AG08396 (cell line): ENCODE data around the gene ACOXL.

ENCODE experiments used
- DNase-seq: peaks from one replicate; pipeline ENCODE4 v3.0.0; 2012; ENCODE audit warnings: low spot score, mixed read lengths

The ACOXL gene

GRCh38 chr2:111135910-111136297 is 403.5 kb downstream of the ACOXL start:
- DNase-seq = peak; percentile 49

GRCh38 chr2:111138839-111139238 is 406.5 kb downstream of the ACOXL start:
- no peak for DNase-seq

DNA sequence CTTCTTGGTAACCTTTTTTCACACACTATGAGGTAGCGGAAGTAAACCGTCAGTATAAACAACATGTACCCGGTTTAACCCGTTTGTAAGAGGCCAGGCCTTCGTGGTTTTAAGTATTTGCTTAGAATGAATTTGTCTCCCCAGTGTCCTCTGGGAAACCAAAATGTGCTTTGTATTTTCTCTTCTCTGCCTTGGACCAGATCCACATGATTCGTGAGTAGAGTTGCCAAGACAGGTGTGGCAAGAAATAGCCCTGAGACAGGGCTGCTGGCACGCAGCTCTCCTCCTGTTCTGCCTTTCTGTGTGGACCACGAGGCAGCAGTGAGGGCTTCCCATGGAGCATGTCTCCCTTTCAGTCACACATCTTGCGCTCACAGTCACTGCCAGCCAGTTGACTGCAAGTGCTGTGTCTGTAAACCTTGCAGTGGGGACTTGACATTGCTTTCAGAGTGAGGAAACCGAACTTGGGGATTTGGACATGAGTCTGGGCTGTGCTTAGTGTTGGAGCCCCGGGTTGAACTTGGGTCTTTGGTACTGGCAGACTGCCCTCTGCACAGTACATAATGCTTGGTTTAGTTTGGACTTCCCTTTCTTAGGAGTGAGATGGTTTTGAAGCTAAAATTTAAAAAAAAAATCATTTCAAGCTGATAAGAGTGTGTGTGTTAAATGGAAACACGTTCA is 407.4 kb downstream of the ACOXL start:
- DNase-seq = no peak

GRCh38 chr2:111140815-111141214 is 408.4 kb downstream of the ACOXL start:
- DNase-seq = no peak

DNA sequence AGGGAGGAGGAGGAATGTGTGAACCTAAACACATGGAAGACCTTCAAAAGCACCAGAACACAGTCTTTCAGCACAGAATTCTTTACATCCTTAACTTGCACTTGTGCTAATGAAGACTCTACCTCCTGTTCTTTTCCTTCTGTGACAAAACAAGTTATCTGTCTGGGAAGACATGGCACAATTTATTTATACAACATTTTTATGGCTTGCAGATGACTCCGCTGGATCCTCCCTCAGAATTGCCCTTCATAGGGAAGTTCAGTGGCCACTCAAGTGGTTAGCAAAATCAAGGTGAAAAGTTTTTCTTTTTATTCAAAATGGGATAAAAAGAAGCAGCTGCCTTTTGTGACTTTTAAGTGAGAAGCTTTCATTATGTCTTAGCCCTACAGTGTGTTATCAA is 409.7 kb downstream of the ACOXL start:
- DNase-seq = no peak

DNA sequence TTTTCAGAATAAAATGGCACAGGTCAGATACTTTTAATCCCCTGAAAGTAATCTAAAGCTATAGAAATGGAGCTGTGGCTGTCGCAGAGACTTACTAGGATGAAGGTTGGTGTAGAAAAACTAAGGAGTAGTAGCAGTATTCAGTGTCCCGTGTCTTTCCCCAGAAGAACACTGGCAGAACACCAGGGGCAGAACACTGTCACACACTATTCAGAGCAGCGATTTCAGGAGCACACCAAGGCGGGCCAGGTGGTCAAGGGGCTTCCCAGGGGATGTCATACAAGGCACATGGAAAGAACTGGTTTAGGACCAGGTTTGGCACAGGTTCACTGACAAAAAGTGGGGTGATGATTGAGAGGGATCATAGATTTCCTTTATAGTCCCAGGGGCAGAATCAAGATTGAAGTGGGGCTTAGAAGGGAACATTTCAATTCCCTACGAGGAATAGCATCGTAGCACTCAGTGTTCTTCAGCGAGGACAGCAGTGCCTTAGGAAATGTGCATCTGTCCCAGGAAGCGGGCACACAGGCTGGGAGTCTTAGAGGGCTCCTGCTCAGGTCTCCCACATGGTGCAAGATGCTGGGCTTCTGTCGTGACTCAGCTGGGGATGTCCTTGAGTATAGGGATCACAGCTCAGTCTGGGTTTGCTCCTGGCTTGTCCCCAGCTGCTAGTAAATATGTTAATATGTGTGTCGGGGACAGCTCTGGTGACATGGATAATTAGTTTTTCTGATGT is 410.9 kb downstream of the ACOXL start:
- no peak for DNase-seq

- no peak for DNase-seq
Measured at GRCh38 chr2:111143843-111144198, 411.4 kb downstream of the ACOXL start.

GRCh38 chr2:111145103-111145760 is 412.9 kb downstream of the ACOXL start:
- no peak for DNase-seq

DNA sequence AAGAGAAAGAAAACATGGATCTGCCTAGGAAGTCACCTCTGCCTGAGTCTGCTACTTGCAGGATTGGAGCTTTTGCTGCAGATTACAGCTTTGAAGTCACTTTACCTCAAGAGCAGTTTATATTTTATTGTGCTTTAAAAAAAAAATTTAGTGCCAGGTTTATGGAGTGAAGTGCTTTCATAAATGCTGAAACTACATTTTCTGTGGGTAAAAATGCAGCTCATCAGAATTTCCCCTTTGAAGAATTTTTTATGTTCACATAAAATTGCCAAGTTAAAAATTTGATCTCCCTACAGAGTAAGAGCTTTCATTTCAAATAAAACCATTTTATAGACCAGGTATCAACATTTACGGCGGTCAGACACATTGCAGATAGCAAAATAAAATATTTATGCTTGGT is 413.6 kb downstream of the ACOXL start:
- no peak for DNase-seq

- no peak for DNase-seq
Measured at GRCh38 chr2:111148225-111148873, 416.0 kb downstream of the ACOXL start.

GRCh38 chr2:111148925-111149324 is 416.6 kb downstream of the ACOXL start:
- no peak for DNase-seq

DNA sequence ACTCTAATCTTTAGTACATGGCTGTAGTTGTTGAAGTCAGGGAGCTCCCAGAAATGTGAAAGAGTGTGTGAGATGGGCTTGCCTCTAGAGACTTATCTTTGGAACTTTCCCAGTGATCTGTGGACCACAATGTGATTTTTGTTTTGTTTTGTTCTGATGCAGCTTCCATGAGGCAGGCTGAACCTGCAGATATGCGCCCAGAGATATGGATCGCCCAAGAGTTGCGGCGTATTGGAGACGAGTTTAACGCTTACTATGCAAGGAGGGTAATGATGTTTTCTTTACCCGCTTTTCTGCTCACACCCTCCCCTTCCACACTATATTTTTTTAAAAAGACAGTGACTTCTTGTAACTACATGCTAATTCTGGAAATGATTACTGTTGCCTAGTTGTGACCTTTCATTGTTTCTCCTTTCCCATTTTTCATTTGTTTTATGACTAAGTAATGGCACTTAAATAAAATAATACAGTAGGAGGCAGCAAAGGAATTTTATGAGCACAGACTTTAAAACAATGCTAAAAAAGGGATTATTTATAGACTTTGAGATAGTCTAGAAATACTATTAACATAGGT is 417.6 kb downstream of the ACOXL start:
- no peak for DNase-seq

- DNase-seq = no peak
Measured at GRCh38 chr2:111154758-111155157, 422.4 kb downstream of the ACOXL start.

GRCh38 chr2:111155610-111156009 is 423.2 kb downstream of the ACOXL start:
- no peak for DNase-seq

- no peak for DNase-seq
Measured at GRCh38 chr2:111156529-111156928, 424.2 kb downstream of the ACOXL start.

GRCh38 chr2:111157071-111157661 is 424.8 kb downstream of the ACOXL start:
- DNase-seq = no peak

- DNase-seq = no peak
Measured at GRCh38 chr2:111157798-111158197, 425.4 kb downstream of the ACOXL start.

- DNase-seq = no peak
Measured at GRCh38 chr2:111159641-111160040, 427.3 kb downstream of the ACOXL start.

DNA sequence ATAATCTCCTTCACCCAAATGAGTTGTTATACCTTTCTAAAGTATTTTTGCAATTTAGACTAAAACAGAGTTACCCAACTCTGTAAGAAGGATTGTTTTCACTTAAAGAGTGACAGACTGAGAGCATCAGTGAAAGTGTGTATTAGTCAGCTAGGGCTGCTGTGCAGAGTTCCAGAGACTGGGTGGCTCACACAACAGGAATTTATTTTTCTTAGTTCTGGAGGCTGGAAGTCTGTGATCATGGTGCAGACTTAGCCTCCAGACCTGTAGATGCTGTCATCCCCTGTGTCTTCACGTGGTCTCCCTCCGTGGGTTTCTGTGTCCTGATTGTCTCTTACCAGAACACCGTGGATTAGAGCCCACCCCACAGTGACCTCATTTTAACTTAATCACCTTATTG is 428.4 kb downstream of the ACOXL start:
- peak; percentile 81 for DNase-seq

DNA sequence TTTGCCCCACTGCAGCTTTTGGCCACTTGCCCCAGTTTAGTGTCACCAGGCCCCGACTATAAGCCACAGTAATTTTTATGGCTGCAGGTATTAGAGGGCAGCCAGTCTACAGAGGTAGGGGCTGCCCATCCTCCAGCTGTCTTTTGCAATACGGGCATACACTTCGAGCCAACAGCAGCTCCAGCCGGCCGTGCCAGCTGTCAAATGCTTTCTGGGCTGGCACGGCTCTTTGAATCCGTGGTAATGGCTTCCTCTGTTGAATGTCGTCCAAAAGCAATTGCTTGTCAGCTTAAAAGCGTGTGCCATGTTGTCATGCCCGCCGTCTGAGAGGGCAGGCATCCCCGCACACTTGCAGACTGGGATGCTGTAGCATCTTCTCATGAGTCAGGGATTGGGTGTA is 429.6 kb downstream of the ACOXL start:
- DNase-seq = no peak

GRCh38 chr2:111162718-111163331 is 430.5 kb downstream of the ACOXL start:
- no peak for DNase-seq

DNA sequence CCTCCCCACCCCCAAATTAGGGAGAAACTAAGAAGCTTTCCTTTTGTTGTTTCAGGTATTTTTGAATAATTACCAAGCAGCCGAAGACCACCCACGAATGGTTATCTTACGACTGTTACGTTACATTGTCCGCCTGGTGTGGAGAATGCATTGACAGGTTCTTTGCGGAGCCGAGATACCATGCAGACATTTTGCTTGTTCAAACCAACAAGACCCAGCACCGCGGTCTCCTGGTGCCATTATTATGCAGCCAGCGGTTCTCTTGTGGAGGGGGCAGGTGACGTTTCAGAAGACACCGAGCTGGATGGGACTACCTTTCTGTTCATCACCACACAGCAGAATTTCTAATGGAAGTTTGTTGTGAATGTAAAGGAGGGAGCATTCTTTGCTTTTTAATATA is 431.7 kb downstream of the ACOXL start:
- DNase-seq = no peak
